Heart left ventricle (tissue), 16 donors: ENCODE results near the gene DLGAP1. TPM values are rescaled to one million over a fixed set of nuclear protein-coding genes. Genes with fewer than 3 reads are reported as not detected.

ENCODE experiments used
- ATAC-seq, 4 donors: fragments of 200-7000 bp; cut with Tn5 transposase; one replicate each; pipeline ENCODE4 v1.9.1; 2020 to 2022; ENCODE audit warnings: moderate library complexity in 4 of 4, mild to moderate bottlenecking in 3 of 4, moderate number of reproducible peaks in 1 of 4
- DNase-seq, 5 donors: peaks; one replicate each; pipeline ENCODE4 v3.0.0-alpha.2; 2020
- H3K27ac ChIP-seq, 12 donors: fragments of 200-600 bp; sonication (generic) in 4 of 12; one replicate each; pipeline versions ENCODE4 v1.5.0 to v1.8.0; 2016 to 2022; ENCODE audit warnings: mild to moderate bottlenecking in 2 of 12
- H3K27me3 ChIP-seq, 9 donors: fragments of 200-600 bp; sonication (generic) in 2 of 9; one replicate each; pipeline versions ENCODE4 v1.5.1 to v1.8.0; 2016 to 2022; ENCODE audit warnings: mild to moderate bottlenecking in 3 of 9
- H3K36me3 ChIP-seq, 9 donors: fragments of 200-600 bp; sonication (generic) in 2 of 9; one replicate each; pipeline versions ENCODE4 v1.5.0 to v1.8.0; 2018 to 2022; ENCODE audit warnings: mild to moderate bottlenecking in 2 of 9
- H3K4me1 ChIP-seq, 12 donors: fragments of 200-600 bp; sonication (generic) in 4 of 12; one replicate each; pipeline versions ENCODE4 v1.5.0 to v1.8.0; 2016 to 2022; ENCODE audit warnings: mild to moderate bottlenecking in 3 of 12
- H3K4me3 ChIP-seq, 12 donors: fragments of 200-600 bp; sonication (generic) in 4 of 12; one replicate each; pipeline versions ENCODE4 v1.5.0 to v1.8.0; 2017 to 2022; ENCODE audit warnings: mild to moderate bottlenecking in 9 of 12, moderate library complexity in 4 of 12
- H3K9me3 ChIP-seq, 12 donors: fragments of 200-600 bp; sonication (generic) in 4 of 12; one replicate each; pipeline versions ENCODE4 v1.5.0 to v1.8.0; 2016 to 2022; ENCODE audit warnings: mild to moderate bottlenecking in 1 of 12
- CTCF ChIP-seq, 12 donors: fragments of 200-600 bp; sonication (generic) in 4 of 12; IDR thresholded peaks; one replicate each; pipeline versions ENCODE4 v1.5.0 to v1.8.0; 2018 to 2022; ENCODE audit warnings: antibody characterized with exemption in 12 of 12, mild to moderate bottlenecking in 5 of 12
- POLR2A ChIP-seq, 2 donors: fragments of 450-650 bp; IDR thresholded peaks; one replicate each; pipeline ENCODE4 v1.6.1; 2017; ENCODE audit warnings: antibody characterized with exemption in 2 of 2, mild to moderate bottlenecking in 2 of 2, moderate library complexity in 2 of 2
- WGBS, 4 donors: extraction: QIAGEN DNeasy Blood & Tissue Kit in 2 of 4; methylation state at CpG; one replicate each; pipeline versions ENCODE4 v1.1.5 to v1.1.7; 2013 to 2018; 5-methylcytosine and 5-hydroxymethylcytosine counted together
- intact Hi-C, 10 donors: fragments of 100-400 bp; cut with DNase I; formaldehyde crosslinking; loops; one replicate each; pipeline versions ENCODE4 v1.11.1 to v1.14.2; 2022
- polyA plus RNA-seq, 2 donors: library from polyadenylated mRNA; stranded (reverse); fragments of 200-250 nt; gene quantifications; one replicate each; pipeline ENCODE4 v1.2.3, GENCODE V29; 2013
- total RNA-seq, 9 donors: library from RNA; depleted of rRNA in 2 of 9; stranded (reverse); fragments of >200 nt in 2 of 9; fragmentation: NEBNext Ultra II Directional in 3 of 9; extraction: Animal tissue kit (Norgen Biotek cat#: 25700) in 3 of 9; gene quantifications; one replicate each; pipeline versions ENCODE4 v1.1.0 to v1.2.4, GENCODE V29; 2016 to 2023
- donor health status: ischemic (EF 13 %, LVEDD 7.1; RV severe dilation, severe dysfunction).
- donor health status: healthy with polysubstance abuse.
- donor health status: DM: no; HTN: yes; CAD: no.
- donor health status: DM: no; HTN: no; CAD: no.
- donor health status: ischemic (EF 25% LVEDD 6.9; RV normal size, moderate dysfunction).
- donor health status: ischemic (EF 25% LVEDD 5.7; RV mildly dilated, moderate dysfunction).
- donor health status: healthy.
- donor health status: DM: yes; HTN: yes; CAD: no.
- donor health status: ischemic (EF 35%, LVEDD 5.7; RV mildly dilated, moderate dysfunction).
- donor health status: nonischemic (EF 11% LVEDD 7.7; RV severe dilation, severe dysfunction).
- donor health status: DM: yes; HTN: yes; CAD: no.
- donor health status: PGD.
- donor health status: ischemic (EF 29% LVEDD 5.4; RV normal size, mild dysfunction).
- donor health status: nonischemic (EF 23%, LVEDD 6.1; RV moderate dilation, normal function).

DLGAP1 gene
- total and polyA plus RNA-seq, 11 donors, result 0.10 to 5.5 (median 0.40) TPM; not detected in 1

- no peak for DNase-seq
- no peaks in the 10 kb centered on the region for H3K4me1 ChIP-seq
- ATAC-seq, result no peak
- TF ChIP-seq CTCF (IDR thresholded peaks at IDR 0.05) (no peak), POLR2A (IDR thresholded peaks at IDR 0.05) (no peak)
- WGBS, 4 donors, result 49 to 67% (median 52%) methylated on average over 7 of the region's 7 CpGs
- H3K27ac ChIP-seq, result no peak overlapping the region
- intact Hi-C loops, result no loop called here
- no peak overlapping the region for H3K4me3 ChIP-seq
- H3K36me3 ChIP-seq, result no peaks in the 10 kb centered on the region
- H3K9me3 ChIP-seq, result no peaks in the 10 kb centered on the region
- no peaks in the 10 kb centered on the region for H3K27me3 ChIP-seq
These were observed 635.1 kb downstream of the DLGAP1 start for GRCh38 chr18:3819961-3820360.

- Histone ChIP-seq H3K4me1 (no peaks in the 10 kb centered on the region), H3K36me3 (no peaks in the 10 kb centered on the region), H3K9me3 (no peaks in the 10 kb centered on the region), H3K27me3 (no peaks in the 10 kb centered on the region), H3K4me3 (no peak overlapping the region), H3K27ac (no peak overlapping the region)
- WGBS, 4 donors, result 63 to 77% (median 70%) methylated on average over 3 of the region's 3 CpGs
- peak in 2 of 4 donors; percentile 70 to 78 for ATAC-seq
- TF ChIP-seq CTCF (IDR thresholded peaks at IDR 0.05) (no peak), POLR2A (IDR thresholded peaks at IDR 0.05) (no peak)
- intact Hi-C loops, result no loop called here
- no peak for DNase-seq
These were observed 638.3 kb downstream of the DLGAP1 start for GRCh38 chr18:3816610-3817363.

- no peaks in the 10 kb centered on the region for H3K4me1 ChIP-seq
These were observed 639.1 kb downstream of the DLGAP1 start for GRCh38 chr18:3815991-3816390.

DNA sequence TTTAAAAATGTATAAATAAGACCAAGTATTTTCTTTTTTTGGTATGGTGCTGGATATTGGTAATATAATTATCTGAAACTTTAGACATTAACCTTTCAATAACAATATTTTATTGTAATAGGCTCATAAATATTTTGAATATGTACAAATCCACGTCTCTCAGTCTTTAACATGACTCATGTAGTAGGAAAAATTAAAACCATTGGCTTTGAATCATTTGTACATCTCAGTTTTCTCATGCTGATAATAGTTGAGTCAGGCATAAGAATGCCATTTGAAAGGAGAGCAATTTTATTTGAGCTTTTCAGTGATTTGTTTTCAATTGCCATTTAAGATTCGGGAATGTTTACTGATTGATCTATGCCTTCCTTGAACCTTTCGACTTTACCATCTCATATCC, 640.3 kb downstream of the DLGAP1 start:
- ATAC-seq, result no peak
- intact Hi-C loops, result no loop called here
- Histone ChIP-seq H3K4me3 (no peak overlapping the region), H3K4me1 (no peaks in the 10 kb centered on the region), H3K9me3 (no peaks in the 10 kb centered on the region), H3K27ac (no peak overlapping the region), H3K27me3 (no peaks in the 10 kb centered on the region), H3K36me3 (no peaks in the 10 kb centered on the region)
- DNase-seq, result no peak
- 86 to 93% (median 90%) methylated on average over 3 of the region's 3 CpGs for WGBS, 4 donors
- no peak for TF ChIP-seq POLR2A (IDR thresholded peaks at IDR 0.05)
- TF ChIP-seq CTCF (IDR thresholded peaks at IDR 0.05), result no peak

More at GRCh38 chr18:3815991-3816390, 639.1 kb downstream of the DLGAP1 start:
- DNase-seq, result no peak
- intact Hi-C loops, result no loop called here
- TF ChIP-seq CTCF (IDR thresholded peaks at IDR 0.05) (no peak), POLR2A (IDR thresholded peaks at IDR 0.05) (no peak)
- no peak for ATAC-seq
- Histone ChIP-seq H3K27ac (no peak overlapping the region), H3K36me3 (no peaks in the 10 kb centered on the region), H3K27me3 (no peaks in the 10 kb centered on the region), H3K4me3 (no peak overlapping the region), H3K9me3 (no peaks in the 10 kb centered on the region)
- WGBS, 4 donors, result 79 to 92% (median 85%) methylated on average over 2 of the region's 2 CpGs
